ENCODE data around the gene ANGPTL2.

GRCh38 chr9:127123064-127123890 lies 842 bp upstream of the ANGPTL2 start:
- TF ChIP-seq CTCF (IDR thresholded peaks at IDR 0.05; ENCODE audit: low read depth, low read length) = no peak
- no peak for TF ChIP-seq EZH2phosphoT487 (IDR thresholded peaks at IDR 0.05; ENCODE audit: low read depth)
